Left kidney (tissue), 2 donors: ENCODE data around the gene NTRK2. TPM values are rescaled to one million over a fixed set of nuclear protein-coding genes. Genes with fewer than 3 reads are reported as not detected.

Experiments used
- DNase-seq: peaks from one replicate; pipeline ENCODE4 v3.0.0-alpha.2; 2013
- polyA plus RNA-seq: library from polyadenylated mRNA; unstranded; fragments of 120-200 nt; gene quantifications from one replicate; pipeline ENCODE4 v1.2.1, GENCODE V29; 2013; ENCODE audit not compliant: insufficient read length

NTRK2 gene
- polyA plus RNA-seq, 1 donor = 105 TPM

GRCh38 chr9:84731696-84732095 lies 62.2 kb downstream of the NTRK2 start:
- DNase-seq = no peak

- no peak for DNase-seq
Measured at GRCh38 chr9:84736081-84736480, 66.6 kb downstream of the NTRK2 start.

- DNase-seq = no peak
Measured at GRCh38 chr9:84736536-84736935, 67.0 kb downstream of the NTRK2 start.

GRCh38 chr9:84738353-84738752 lies 68.8 kb downstream of the NTRK2 start:
- no peak for DNase-seq

- DNase-seq = no peak
Measured at GRCh38 chr9:84742261-84742660, 72.7 kb downstream of the NTRK2 start.

GRCh38 chr9:84744195-84744594 lies 74.7 kb downstream of the NTRK2 start:
- no peak for DNase-seq

GRCh38 chr9:84744726-84745125 lies 75.2 kb downstream of the NTRK2 start:
- DNase-seq = no peak

GRCh38 chr9:84748112-84748511 lies 78.6 kb downstream of the NTRK2 start:
- DNase-seq = no peak

- no peak for DNase-seq
Measured at GRCh38 chr9:84750152-84750865, 80.8 kb downstream of the NTRK2 start.

- DNase-seq = no peak
Measured at GRCh38 chr9:84751921-84752320, 82.4 kb downstream of the NTRK2 start.

GRCh38 chr9:84754461-84754860 lies 84.9 kb downstream of the NTRK2 start:
- no peak for DNase-seq

- DNase-seq = no peak
Measured at GRCh38 chr9:84754881-84755280, 85.4 kb downstream of the NTRK2 start.

- no peak for DNase-seq
Measured at GRCh38 chr9:84755380-84755779, 85.9 kb downstream of the NTRK2 start.

GRCh38 chr9:84756171-84756570 lies 86.6 kb downstream of the NTRK2 start:
- DNase-seq = no peak

GRCh38 chr9:84756731-84757130 lies 87.2 kb downstream of the NTRK2 start:
- DNase-seq = peak; percentile 19

GRCh38 chr9:84758817-84759216 lies 89.3 kb downstream of the NTRK2 start:
- no peak for DNase-seq

- DNase-seq = no peak
Measured at GRCh38 chr9:84759300-84759750, 89.8 kb downstream of the NTRK2 start.

GRCh38 chr9:84759804-84760203 lies 90.3 kb downstream of the NTRK2 start:
- DNase-seq = no peak

GRCh38 chr9:84761137-84761808 lies 91.7 kb downstream of the NTRK2 start:
- DNase-seq = no peak

GRCh38 chr9:84772511-84772910 lies 103.0 kb downstream of the NTRK2 start:
- DNase-seq = no peak

- no peak for DNase-seq
Measured at GRCh38 chr9:84773022-84773421, 103.5 kb downstream of the NTRK2 start.

GRCh38 chr9:84775056-84775643 lies 105.6 kb downstream of the NTRK2 start:
- DNase-seq = no peak

GRCh38 chr9:84778570-84778969 lies 109.0 kb downstream of the NTRK2 start:
- DNase-seq = no peak
